GM12801 (cell line): ENCODE results near the gene OARD1.

Experiments
- TF ChIP-seq, protein P1 (sequence below): IDR thresholded peaks from one replicate; pipeline ENCODE4 v1.5.1; 2011; ENCODE audit warnings: control low read depth; ENCODE audit not compliant: insufficient read length; ENCODE audit errors: extremely low read depth

The OARD1 gene, protein sequence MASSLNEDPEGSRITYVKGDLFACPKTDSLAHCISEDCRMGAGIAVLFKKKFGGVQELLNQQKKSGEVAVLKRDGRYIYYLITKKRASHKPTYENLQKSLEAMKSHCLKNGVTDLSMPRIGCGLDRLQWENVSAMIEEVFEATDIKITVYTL

DNA sequence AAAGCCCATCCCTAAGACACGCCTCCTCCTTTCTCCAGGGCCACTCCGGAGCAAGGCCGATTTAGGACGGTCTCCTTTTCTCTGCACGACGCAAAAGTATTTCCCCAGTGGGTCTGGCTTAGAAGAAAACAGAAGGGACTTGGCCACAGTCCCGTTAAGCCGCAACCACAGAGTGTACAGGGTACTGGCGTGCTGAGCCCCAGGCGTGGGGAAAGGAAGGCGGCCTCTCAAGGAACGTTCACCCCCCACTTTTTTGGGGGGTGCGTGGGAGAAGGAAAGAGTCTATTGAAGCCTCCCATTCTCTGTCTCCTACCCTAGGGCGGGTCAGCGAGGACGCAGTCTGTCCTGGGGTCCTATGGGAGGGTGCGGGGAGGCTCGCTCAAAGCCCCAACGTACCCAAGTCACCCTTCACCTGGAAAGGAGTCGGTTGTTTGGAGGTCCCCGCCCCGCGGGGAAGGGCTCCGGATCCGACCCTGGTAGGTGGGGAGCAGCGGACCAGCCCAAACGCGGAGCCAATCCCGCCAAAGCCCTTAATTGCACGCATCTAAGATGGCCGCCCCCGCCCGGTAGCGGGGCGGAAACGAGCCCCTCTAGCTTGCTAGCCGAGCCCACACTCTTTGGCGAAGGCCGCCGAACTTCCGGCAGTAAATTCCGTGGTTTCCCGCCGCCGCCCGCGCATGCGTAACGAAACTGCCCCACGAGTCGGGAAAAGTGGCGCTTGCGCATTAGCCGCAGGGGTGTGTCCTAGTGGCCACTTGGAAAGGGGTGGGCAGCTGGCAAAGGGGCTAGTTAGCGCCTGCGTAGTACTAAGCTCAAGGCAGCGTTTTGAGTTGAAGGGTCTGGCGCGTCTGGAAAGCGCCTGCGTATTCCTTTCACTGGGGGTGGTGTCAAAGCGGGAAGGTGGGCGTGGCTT, at the start of gene OARD1:
Gene OARD1 (minus strand): TSS at position 434 of the 913 bp plus-strand sequence. CDS start 722 bp downstream, outside the sequence.
- TF ChIP-seq, protein P1, sequence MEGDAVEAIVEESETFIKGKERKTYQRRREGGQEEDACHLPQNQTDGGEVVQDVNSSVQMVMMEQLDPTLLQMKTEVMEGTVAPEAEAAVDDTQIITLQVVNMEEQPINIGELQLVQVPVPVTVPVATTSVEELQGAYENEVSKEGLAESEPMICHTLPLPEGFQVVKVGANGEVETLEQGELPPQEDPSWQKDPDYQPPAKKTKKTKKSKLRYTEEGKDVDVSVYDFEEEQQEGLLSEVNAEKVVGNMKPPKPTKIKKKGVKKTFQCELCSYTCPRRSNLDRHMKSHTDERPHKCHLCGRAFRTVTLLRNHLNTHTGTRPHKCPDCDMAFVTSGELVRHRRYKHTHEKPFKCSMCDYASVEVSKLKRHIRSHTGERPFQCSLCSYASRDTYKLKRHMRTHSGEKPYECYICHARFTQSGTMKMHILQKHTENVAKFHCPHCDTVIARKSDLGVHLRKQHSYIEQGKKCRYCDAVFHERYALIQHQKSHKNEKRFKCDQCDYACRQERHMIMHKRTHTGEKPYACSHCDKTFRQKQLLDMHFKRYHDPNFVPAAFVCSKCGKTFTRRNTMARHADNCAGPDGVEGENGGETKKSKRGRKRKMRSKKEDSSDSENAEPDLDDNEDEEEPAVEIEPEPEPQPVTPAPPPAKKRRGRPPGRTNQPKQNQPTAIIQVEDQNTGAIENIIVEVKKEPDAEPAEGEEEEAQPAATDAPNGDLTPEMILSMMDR, result no peak

DNA sequence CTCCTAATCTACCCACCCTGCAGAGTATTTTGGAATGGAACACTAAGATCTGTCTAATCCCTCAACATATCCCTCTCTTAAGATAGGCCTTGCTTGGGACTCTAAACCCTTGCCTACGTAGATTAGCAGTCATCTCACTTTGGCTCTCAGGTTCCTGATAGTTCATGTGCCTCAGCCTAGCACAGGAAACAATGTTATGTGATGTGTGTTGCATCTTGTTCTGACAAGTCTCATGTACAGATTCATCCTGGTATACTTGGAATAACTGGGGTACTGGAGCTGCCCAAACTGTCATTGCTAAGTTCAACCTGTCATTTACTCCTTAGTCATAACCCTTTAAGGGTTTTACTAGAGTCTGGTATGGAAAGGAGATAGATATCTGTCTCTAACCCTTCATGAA, 47.9 kb upstream of the OARD1 start:
- TF ChIP-seq, protein P1, result no peak

DNA sequence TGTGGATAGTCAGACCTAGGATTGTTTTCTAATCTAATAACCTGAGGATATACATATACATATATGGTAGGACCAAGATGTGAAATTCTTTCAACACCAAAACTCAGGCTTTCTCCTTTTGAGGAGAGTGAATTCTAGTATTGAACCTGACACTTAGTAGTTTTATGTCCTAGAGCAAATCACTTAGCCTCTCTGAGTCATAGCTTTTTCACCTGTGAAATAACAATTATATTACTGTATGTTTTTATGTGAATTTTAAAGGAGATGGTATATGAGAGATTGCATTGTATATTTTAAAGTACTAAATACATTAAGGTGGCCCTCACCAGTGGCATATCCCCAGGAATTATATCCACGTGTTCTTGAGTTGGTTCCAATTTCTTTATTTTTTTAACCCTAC, 47.4 kb upstream of the OARD1 start:
- TF ChIP-seq, protein P1, result no peak

DNA sequence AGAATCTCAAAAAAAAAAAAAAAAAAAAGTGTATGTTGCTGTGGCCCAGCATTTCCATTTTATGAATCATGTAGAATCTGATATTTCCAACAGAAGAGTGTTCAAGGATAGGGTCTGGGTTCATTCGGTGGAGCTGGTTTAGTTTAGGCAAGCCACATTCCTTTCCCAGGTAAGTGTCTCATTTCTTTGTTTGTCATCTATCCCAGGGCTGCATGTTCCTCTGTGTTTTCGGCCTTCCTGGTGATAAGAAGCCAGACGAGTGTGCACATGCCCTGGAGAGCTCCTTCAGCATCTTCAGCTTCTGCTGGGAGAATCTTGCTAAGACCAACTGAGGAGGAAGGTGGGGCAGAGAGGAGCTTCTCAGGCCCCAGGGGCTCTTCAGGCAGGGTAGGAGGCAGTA, 38.9 kb upstream of the OARD1 start:
- TF ChIP-seq, protein P1, result no peak

DNA sequence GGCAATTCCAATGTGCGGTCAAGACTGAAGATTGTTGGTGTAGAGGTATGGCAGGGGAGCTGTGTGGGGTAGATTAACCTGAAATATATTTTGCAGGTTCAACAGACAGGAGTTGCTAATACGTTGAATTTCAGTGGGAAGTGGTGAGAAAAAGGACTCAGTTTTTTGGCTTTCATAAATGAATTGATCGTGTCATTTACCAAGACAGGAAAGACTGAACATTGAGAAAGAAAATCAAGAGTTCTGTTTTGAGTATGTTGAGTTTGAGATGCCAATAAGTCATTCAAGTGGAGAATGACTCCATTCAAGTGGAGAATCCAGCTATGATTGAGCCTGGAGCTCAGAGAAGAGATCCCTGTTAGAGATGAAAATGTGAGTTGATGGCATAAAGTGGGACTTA, 31.7 kb upstream of the OARD1 start:
- TF ChIP-seq, protein P1, result no peak

DNA sequence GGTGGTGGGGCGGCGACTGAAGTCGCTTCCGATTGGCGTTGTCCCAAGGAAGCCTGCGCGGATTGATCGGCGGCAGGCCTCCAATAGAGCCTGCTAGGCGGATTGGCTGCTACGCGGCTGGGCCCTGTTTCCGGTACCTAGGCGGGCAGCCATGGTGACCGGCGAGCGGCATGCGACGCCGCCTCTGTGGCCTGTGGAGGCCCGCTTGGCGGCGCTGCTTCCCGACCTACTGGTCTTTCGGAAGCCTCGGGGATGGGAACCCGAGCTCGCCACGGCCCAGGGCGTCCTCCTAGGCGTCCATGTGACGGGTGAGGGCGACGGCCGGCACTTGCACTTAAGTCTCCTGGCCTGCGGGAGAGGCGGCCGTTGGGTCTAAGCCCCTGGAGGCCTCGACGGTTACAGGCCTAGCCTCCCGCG, 28.7 kb upstream of the OARD1 start:
- TF ChIP-seq, protein P1, result no peak

DNA sequence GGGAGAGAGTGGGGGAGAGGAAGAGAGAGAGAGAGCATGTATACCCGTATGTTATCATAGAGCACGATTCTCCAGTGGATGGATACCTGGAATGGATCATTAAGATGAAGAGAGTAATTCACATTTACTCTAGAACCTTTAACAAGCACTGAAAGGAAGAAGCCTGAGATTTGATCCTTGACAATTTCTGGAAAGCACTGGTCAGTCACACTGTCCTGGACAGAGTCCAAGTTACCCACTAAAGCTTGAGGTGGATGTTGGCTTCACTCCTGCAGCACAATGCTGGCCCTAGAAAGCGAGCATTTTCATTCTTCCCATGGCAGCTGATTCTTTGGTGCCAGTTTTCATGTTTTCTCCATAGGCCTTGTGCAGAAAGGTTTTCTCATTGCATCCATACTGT, 26.2 kb upstream of the OARD1 start:
- TF ChIP-seq, protein P1, result no peak
